ENCODE results near the gene ARFRP1. TPM values are rescaled to one million over a fixed set of nuclear protein-coding genes. Genes with fewer than 3 reads are reported as not detected.

ARFRP1 gene
- total RNA-seq, 2 experiments from 2014 or later, result 53.3 to 82.1 TPM

GRCh38 chr20:63702751-63703470 lies 4.9 kb downstream of the ARFRP1 start:
- no peak overlapping the region for H3K4me3 ChIP-seq (ENCODE audit: low read depth, low read length, poor library complexity, severe bottlenecking)
- H3K9me2 ChIP-seq (ENCODE audit: insufficient read depth, low read length), result no peaks in the 10 kb centered on the region
- peaks cover 18% of the 10 kb centered on the region for H3K4me1 ChIP-seq (ENCODE audit: insufficient read depth, low read length, poor library complexity, severe bottlenecking)
- ChIA-PET POLR2A (interaction anchor here (0.8 kb wide), 1 partner anchor 55 kb away, joined by 3 read pairs; no protein-coding TSS in a partner anchor), CTCF (ENCODE audit: unreplicated experiment) (no interaction called here)
- H3K36me3 ChIP-seq (ENCODE audit: insufficient read depth, low read length), result peaks cover 45% of the 10 kb centered on the region
- H2AFZ ChIP-seq (ENCODE audit: low read length), result no peak overlapping the region
- H4K20me1 ChIP-seq (ENCODE audit: insufficient read depth, low read length), result peaks cover 8% of the 10 kb centered on the region; the same call in 1 of the 2 replicates
- intact Hi-C loops (cut with micrococcal nuclease; ENCODE audit: unreplicated experiment), result no loop called here
- no peak overlapping the region for H3K27ac ChIP-seq (ENCODE audit: low read depth, low read length, poor library complexity, severe bottlenecking)
- no TSS peak for BruUV-seq (replicated peaks)
- peaks cover 23% of the 10 kb centered on the region for H3K79me2 ChIP-seq (ENCODE audit: insufficient read depth, low read depth, low read length)
- H3K9me3 ChIP-seq (ENCODE audit: low read length), result no peaks in the 10 kb centered on the region
- H3K4me2 ChIP-seq (ENCODE audit: low read length), result no peak overlapping the region
- TF ChIP-seq CTCF (conservative IDR thresholded peaks at IDR 0.05; ENCODE audit: low read length) (no peak), EZH2phosphoT487 (IDR thresholded peaks at IDR 0.05; ENCODE audit: borderline replicate concordance, low read depth, low read length) (no peak)
- no peak for DNase-seq (ENCODE audit: low spot score)

- Histone ChIP-seq H3K27ac (ENCODE audit: low read depth, low read length, poor library complexity, severe bottlenecking) (no peak overlapping the region), H3K79me2 (ENCODE audit: insufficient read depth, low read depth, low read length) (peaks cover 19% of the 10 kb centered on the region), H3K9me2 (ENCODE audit: insufficient read depth, low read length) (no peaks in the 10 kb centered on the region), H2AFZ (ENCODE audit: low read length) (no peak overlapping the region), H3K36me3 (ENCODE audit: insufficient read depth, low read length) (peaks cover 45% of the 10 kb centered on the region), H3K4me2 (ENCODE audit: low read length) (no peak overlapping the region), H3K4me1 (ENCODE audit: insufficient read depth, low read length, poor library complexity, severe bottlenecking) (peaks cover 18% of the 10 kb centered on the region), H3K4me3 (ENCODE audit: low read depth, low read length, poor library complexity, severe bottlenecking) (no peak overlapping the region), H4K20me1 (ENCODE audit: insufficient read depth, low read length) (peaks cover 8% of the 10 kb centered on the region; the same call in 1 of the 2 replicates), H3K9me3 (ENCODE audit: low read length) (no peaks in the 10 kb centered on the region)
- DNase-seq (ENCODE audit: low spot score), result no peak
- BruUV-seq (replicated peaks), result no TSS peak
- CTCF ChIA-PET (ENCODE audit: unreplicated experiment), result no interaction called here
- intact Hi-C loops (cut with micrococcal nuclease; ENCODE audit: unreplicated experiment), result no loop called here
- POLR2A ChIA-PET, result interaction anchor here (0.8 kb wide), 1 partner anchor 54 kb away, joined by 3 read pairs; no protein-coding TSS in a partner anchor
- TF ChIP-seq CTCF (conservative IDR thresholded peaks at IDR 0.05; ENCODE audit: low read length), result no peak
- no peak for TF ChIP-seq EZH2phosphoT487 (IDR thresholded peaks at IDR 0.05; ENCODE audit: borderline replicate concordance, low read depth, low read length)
These were observed 5.6 kb downstream of the ARFRP1 start for GRCh38 chr20:63702036-63702665.
